NT2/D1 (cell line): ENCODE data around the gene CD69.

Experiments used
- SUZ12 ChIP-seq: IDR thresholded peaks from 2 replicates; pipeline ENCODE4 v1.6.1; 2011; ENCODE audit not compliant: insufficient read length, insufficient read depth; ENCODE audit errors: extremely low read depth
- YY1 ChIP-seq: IDR thresholded peaks from 2 replicates; pipeline ENCODE4 v1.6.1; 2011; ENCODE audit not compliant: insufficient read length, insufficient read depth
- ZNF274 ChIP-seq: IDR thresholded peaks from 2 replicates; pipeline ENCODE4 v1.6.1; 2011; ENCODE audit warnings: mild to moderate bottlenecking, low read depth, low read length

DNA sequence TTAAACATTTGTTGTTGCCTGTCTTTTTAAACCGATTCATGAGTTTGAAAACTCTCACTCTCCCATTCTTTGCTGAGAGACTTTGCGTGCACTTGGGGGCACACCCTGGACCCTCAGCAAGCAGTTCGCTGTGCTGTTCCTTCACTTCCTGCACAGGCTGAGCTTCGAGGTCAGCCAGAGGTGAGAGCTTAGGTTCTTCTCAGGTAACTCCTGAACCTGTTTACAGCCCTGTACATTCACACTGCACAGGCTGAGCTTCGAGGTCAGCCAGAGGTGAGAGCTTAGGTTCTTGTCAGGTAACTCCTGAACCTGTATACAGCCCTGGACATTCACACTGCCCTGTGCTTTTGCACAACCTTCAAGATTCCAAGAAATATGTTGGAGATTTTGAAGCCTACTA lies 18.0 kb downstream of the CD69 start:
- TF ChIP-seq ZNF274: no peak
- TF ChIP-seq SUZ12: no peak
- no peak for TF ChIP-seq YY1
